NCI-H1417 (cell line): ENCODE data around the gene PHAX.
A peak's percentile ranks its signal among the peaks of the same experiment; 100 is the strongest.
"Not testable (repeated sequence)": the region's sequence is repeated elsewhere in the genome, so short reads cannot be mapped to it uniquely, and the experiment has no call there.

ENCODE experiments used
- DNase-seq, 3 experiments: peaks; one replicate each; lab custom pipeline; 2025; lab: John Stamatoyannopoulos, UW

Gene PHAX

GRCh38 chr5:126605525-126605924 is 4.8 kb downstream of the PHAX start:
- DNase-seq: no peak

DNA sequence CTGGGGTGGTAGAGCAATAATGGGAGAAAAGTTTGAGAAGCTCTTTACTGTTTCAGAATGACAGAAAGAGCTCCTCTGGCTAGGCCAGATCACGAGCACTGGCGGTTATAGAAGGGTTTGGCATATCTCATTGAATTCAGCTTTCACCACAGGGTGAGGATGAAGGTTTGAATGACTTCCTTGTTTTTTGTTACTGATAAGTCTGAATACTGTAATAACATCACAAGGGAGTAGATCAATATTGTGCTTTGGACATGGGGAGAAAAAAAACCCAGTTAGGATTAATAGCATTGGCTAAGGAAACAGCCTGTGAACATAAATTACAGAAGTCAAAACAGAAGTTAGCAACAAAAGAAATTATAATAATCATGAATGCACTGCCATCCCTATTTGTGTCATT is 9.4 kb downstream of the PHAX start:
- no peak for DNase-seq

GRCh38 chr5:126610616-126611015 is 9.9 kb downstream of the PHAX start:
- no peak for DNase-seq

- DNase-seq: no peak
These were observed 13.3 kb downstream of the PHAX start for GRCh38 chr5:126613941-126614592.

DNA sequence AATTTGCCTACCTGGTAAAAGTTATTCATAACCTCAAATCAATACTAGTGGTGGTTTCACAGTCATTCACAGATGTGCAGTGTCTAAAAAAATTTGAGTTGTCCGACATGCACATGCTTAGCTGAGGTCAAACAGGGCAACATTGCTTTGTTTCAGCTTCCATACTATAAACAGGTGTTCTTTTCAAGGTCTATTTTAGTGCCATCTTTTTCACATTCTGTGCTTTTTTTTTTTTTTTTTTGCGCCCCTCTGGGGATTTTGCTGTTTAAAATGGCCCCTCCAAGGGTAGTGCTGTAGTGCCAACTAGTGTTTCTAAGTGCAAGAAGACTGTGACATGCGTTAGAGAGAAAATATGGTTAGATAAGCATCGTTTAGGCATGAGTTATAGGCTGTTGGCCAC is 14.5 kb downstream of the PHAX start:
- DNase-seq: no peak

- not testable (repeated sequence) for DNase-seq
These were observed 16.9 kb downstream of the PHAX start for GRCh38 chr5:126617603-126618002.

- no peak for DNase-seq
These were observed 19.0 kb downstream of the PHAX start for GRCh38 chr5:126619781-126620180.

DNA sequence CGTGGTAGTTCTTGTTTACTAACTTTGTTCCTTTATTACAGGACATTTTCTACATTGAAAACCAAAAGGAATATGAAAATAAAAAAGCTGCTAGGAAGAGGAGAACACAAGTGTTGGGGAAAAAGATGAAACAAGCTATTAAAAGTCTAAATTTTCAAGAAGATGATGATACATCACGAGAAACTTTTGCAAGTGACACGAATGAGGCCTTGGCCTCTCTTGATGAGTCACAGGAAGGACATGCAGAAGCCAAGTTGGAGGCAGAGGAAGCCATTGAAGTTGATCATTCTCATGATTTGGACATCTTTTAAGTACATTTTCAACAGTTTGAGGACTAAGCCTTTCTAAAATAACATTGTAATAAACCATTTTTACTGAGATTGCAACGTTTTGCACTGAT is 23.8 kb downstream of the PHAX start:
- no peak for DNase-seq

GRCh38 chr5:126628102-126628501 is 27.4 kb downstream of the PHAX start:
- no peak for DNase-seq

GRCh38 chr5:126631920-126632319 is 31.2 kb downstream of the PHAX start:
- DNase-seq: no peak

DNA sequence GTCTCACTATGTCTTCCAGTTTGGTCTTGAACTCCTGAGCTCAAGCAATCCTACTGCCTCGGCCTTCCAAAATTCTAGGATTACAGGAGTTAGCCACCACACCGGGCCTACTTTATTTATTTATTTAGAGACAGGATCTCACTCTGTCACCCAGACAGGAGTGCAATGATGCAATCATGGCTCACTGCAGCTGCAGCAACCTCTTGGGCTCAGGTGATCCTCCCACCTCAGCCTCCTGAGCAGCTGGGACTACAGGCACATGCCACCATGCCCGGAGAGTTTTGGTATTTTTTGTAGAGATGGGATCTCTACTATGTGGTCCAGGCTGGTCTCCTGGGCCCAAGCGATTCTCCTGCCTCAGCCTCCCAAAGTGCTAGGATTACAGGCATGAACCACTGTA is 32.8 kb downstream of the PHAX start:
- no peak for DNase-seq

GRCh38 chr5:126635585-126635984 is 34.8 kb downstream of the PHAX start:
- no peak for DNase-seq

GRCh38 chr5:126636956-126637355 is 36.2 kb downstream of the PHAX start:
- DNase-seq: no peak

- DNase-seq: no peak
These were observed 40.1 kb downstream of the PHAX start for GRCh38 chr5:126640866-126641265.

- DNase-seq: no peak
These were observed 40.6 kb downstream of the PHAX start for GRCh38 chr5:126641387-126641786.

DNA sequence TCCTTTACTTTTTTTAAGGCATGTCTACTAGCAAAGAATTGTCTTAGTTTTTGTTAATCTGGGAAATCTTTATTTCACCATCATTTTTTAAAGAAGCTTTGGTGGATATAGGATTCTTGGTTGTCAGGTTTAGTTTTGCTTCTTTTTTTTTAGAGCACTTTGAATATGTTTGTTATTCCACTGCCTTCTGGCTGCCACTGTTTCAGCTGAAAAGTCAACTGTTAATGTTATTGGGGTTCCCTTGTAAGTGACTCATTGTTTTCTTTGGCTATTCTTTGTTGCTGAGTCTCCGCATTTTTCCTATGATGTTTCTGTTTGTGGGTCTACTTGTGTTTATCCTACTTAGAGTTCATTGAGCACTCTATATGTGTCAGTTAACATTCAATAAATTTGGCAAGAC is 44.4 kb downstream of the PHAX start:
- no peak for DNase-seq

GRCh38 chr5:126647071-126647470 is 46.3 kb downstream of the PHAX start:
- no peak for DNase-seq

GRCh38 chr5:126648471-126648870 is 47.7 kb downstream of the PHAX start:
- DNase-seq: no peak

DNA sequence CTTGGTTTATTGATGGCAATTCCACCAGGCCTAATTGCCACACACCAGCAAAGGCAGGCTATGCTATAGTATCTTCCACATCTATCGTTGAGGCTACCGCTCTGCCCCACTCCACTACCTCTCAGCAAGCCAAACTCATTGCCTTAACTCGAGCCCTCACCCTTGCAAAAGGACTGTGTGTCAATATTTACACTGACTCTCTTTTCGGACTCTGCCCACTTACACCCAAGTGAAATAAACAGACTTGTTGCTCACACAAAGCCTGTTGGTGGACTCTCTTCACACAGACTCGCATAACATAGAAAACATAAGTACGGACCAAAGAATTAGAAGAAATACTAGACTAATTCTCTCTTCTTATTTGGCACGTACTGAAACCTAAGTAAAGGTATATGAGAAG is 48.3 kb downstream of the PHAX start:
- peak in 2 of 3 experiments; percentile 2 to 6 for DNase-seq

DNA sequence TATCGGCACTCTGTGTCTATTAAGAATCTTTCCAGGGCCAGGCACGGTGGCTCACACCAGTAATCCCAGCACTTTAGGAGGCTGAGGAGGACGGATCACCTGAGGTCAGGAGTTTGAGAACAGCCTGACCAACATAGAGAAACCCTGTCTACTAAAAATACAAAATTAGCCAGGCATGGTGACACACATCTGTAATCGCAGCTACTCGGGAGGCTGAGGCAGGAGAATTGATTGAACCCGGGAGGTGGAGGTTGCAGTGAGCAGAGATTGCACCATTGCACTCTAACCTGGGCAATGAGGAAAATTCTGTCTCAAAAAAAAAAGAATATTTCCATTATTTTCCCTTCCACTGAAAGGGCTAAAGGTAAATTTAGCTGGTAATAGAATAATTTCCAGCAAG is 49.0 kb downstream of the PHAX start:
- DNase-seq: not testable (repeated sequence)

GRCh38 chr5:126650463-126650862 is 49.7 kb downstream of the PHAX start:
- no peak for DNase-seq

- no peak for DNase-seq
These were observed 50.3 kb downstream of the PHAX start for GRCh38 chr5:126651013-126651577.

GRCh38 chr5:126656401-126657007 is 55.8 kb downstream of the PHAX start:
- DNase-seq: peak; percentile 1 to 44 (median 17)

DNA sequence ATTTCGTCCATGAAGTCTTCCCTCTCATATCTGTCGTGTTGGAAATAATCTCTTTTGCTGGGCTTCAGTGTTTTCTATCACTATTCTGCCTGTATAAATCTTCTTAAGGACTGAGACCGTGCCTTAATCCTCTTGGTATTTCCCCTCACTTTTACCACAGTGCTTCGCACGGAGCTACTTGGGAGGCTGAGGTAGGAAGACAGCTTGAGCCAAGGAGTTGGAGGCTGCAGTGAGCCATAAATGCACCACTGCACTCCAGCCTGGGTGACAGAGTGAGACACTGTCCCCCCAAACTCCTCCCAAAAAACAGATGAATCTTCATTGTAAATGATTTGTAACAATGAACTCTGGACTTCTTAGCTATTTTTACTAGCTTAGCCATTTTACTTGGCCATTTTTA is 57.8 kb downstream of the PHAX start:
- no peak for DNase-seq
